Astrocyte (in vitro differentiated cells and primary cell): ENCODE measurements around the gene ADARB2. TPM values are rescaled to one million over a fixed set of nuclear protein-coding genes. Genes with fewer than 3 reads are reported as not detected.

Source experiments
- DNase-seq: peaks from one replicate; pipeline ENCODE4 v3.0.0-alpha.2; 2010; ENCODE audit warnings: low read depth
- FAIRE-seq: peaks from 2 replicates; lab custom pipeline; 2011; peaks lifted over from hg19 to GRCh38; lab: Jason Lieb, UNC
- H2AFZ ChIP-seq: 2 replicates; pipeline ENCODE4 v1.6.0; 2012; ENCODE audit warnings: low read depth, low read length, inconsistent platforms
- H3K27ac ChIP-seq: 2 replicates; pipeline ENCODE4 v1.5.1; 2011; ENCODE audit warnings: low read depth, low read length, inconsistent platforms
- H3K27me3 ChIP-seq: 2 replicates; pipeline ENCODE4 v1.6.0; 2011; ENCODE audit warnings: low read length, inconsistent platforms; ENCODE audit not compliant: insufficient read depth
- H3K36me3 ChIP-seq: 2 replicates; pipeline ENCODE4 v1.5.1; 2011; ENCODE audit warnings: low read length, inconsistent platforms; ENCODE audit not compliant: insufficient read depth
- H3K4me1 ChIP-seq: 2 replicates; pipeline ENCODE4 v1.5.1; 2011; ENCODE audit warnings: low read length, inconsistent platforms; ENCODE audit not compliant: insufficient read depth
- H3K4me2 ChIP-seq: 2 replicates; pipeline ENCODE4 v1.6.0; 2012; ENCODE audit warnings: low read length, inconsistent platforms
- H3K4me3 ChIP-seq: 2 replicates; pipeline ENCODE4 v1.5.1; 2011; ENCODE audit warnings: low read depth, mild to moderate bottlenecking, low read length, inconsistent platforms; ENCODE audit not compliant: insufficient read depth
- H3K79me2 ChIP-seq: 2 replicates; pipeline ENCODE4 v1.6.0; 2012; ENCODE audit warnings: mild to moderate bottlenecking, low read length, inconsistent platforms; ENCODE audit not compliant: insufficient read depth
- H3K9ac ChIP-seq: 2 replicates; pipeline ENCODE4 v1.6.0; 2012; ENCODE audit warnings: mild to moderate bottlenecking, low read length, inconsistent platforms
- H3K9me3 ChIP-seq: 2 replicates; pipeline ENCODE4 v1.5.1; 2012; ENCODE audit warnings: low read depth, mild to moderate bottlenecking, low read length, inconsistent platforms; ENCODE audit not compliant: insufficient read depth
- H4K20me1 ChIP-seq: 2 replicates; pipeline ENCODE4 v1.6.0; 2012; ENCODE audit warnings: low read length, inconsistent platforms; ENCODE audit not compliant: insufficient read depth
- H3K27ac Mint-ChIP-seq: one replicate; pipeline ENCODE4 v1.8.0; 2021; ENCODE audit warnings: mild to moderate bottlenecking, mixed read lengths; ENCODE audit not compliant: unreplicated experiment
- H3K27me3 Mint-ChIP-seq: one replicate; pipeline ENCODE4 v1.8.0; 2021; ENCODE audit warnings: low read depth, mixed read lengths; ENCODE audit not compliant: unreplicated experiment
- H3K36me3 Mint-ChIP-seq: one replicate; pipeline ENCODE4 v1.8.0; 2021; ENCODE audit warnings: low read depth, mixed read lengths; ENCODE audit not compliant: unreplicated experiment
- H3K4me1 Mint-ChIP-seq: one replicate; pipeline ENCODE4 v1.8.0; 2021; ENCODE audit warnings: low read depth, mixed read lengths; ENCODE audit not compliant: unreplicated experiment
- H3K4me3 Mint-ChIP-seq: one replicate; pipeline ENCODE4 v1.8.0; 2021; ENCODE audit warnings: mild to moderate bottlenecking, moderate library complexity, mixed read lengths; ENCODE audit not compliant: unreplicated experiment
- H3K9me3 Mint-ChIP-seq: one replicate; pipeline ENCODE4 v1.8.0; 2021; ENCODE audit warnings: mild to moderate bottlenecking, mixed read lengths; ENCODE audit not compliant: unreplicated experiment
- EZH2 ChIP-seq: IDR thresholded peaks from 2 replicates; pipeline ENCODE4 v1.6.1; 2012; ENCODE audit warnings: mild to moderate bottlenecking, low read length, inconsistent platforms; ENCODE audit not compliant: insufficient read depth
- total RNA-seq: library from RNA; stranded (reverse); gene quantifications from 2 replicates; pipeline ENCODE4 v1.2.1, GENCODE V29; 2021
- TF ChIP-seq, protein P1 (sequence below): IDR thresholded peaks from 2 replicates; pipeline ENCODE4 v1.5.1; 2011; ENCODE audit warnings: low read depth, mild to moderate bottlenecking, inconsistent platforms, low read length, moderate library complexity; ENCODE audit not compliant: insufficient read depth

Gene ADARB2
- total RNA-seq, 1 donor from 2014 or later, result 0.18 TPM

DNA sequence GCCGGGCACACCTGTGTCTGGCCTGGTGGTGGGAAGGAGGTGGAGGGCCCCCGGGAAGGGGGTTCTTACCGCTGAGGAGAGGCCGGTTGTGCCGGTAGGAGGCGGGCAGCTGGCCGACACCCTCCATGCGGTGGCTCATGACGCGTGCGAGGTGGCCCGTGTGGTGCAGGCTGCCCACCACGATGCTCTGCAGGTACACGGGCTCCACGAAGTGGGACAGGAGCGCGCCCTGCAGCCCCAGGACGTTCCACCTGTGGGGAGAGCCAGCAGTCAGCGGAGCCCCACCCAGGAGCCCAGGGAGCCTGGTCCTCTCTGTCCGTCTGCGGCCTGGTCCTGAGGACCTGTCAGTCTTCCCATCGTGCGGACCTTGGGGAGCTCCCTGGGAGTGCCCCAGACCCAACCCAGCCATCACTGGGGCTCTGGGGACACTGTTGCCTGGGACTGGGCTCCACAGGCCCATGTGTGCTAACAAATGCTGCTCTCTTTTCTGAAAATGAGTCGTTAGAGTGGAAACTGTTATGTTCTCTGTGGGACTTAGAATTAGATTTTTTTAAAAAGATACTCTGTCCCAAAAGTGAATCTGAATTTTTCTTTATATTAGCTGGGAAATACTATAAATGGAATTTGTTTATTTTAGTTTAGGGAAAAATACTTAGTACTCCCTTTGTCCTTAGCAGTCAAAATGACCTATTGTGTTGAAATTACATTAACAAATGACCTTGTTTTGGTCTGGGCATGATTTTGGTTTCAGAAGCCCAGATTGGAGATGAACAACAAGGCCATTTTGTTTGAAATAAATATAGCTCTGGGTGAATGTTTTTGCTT is 537.2 kb downstream of the ADARB2 start:
- Mint-ChIP-seq H3K4me3 (no peak overlapping the region), H3K27me3 (peaks cover 27% of the 10 kb centered on the region), H3K27ac (no peak overlapping the region), H3K36me3 (no peaks in the 10 kb centered on the region), H3K9me3 (no peaks in the 10 kb centered on the region), H3K4me1 (no peaks in the 10 kb centered on the region)
- Histone ChIP-seq H3K79me2 (no peaks in the 10 kb centered on the region), H3K27ac (no peak overlapping the region), H2AFZ (no peak overlapping the region), H3K4me1 (no peaks in the 10 kb centered on the region), H3K4me2 (no peak overlapping the region), H3K36me3 (no peaks in the 10 kb centered on the region), H3K9ac (no peak overlapping the region), H4K20me1 (no peaks in the 10 kb centered on the region), H3K27me3 (no peaks in the 10 kb centered on the region), H3K4me3 (no peak overlapping the region), H3K9me3 (no peaks in the 10 kb centered on the region)
- FAIRE-seq (no peak), DNase-seq (no peak)
- no peak for TF ChIP-seq EZH2
- TF ChIP-seq, protein P1, sequence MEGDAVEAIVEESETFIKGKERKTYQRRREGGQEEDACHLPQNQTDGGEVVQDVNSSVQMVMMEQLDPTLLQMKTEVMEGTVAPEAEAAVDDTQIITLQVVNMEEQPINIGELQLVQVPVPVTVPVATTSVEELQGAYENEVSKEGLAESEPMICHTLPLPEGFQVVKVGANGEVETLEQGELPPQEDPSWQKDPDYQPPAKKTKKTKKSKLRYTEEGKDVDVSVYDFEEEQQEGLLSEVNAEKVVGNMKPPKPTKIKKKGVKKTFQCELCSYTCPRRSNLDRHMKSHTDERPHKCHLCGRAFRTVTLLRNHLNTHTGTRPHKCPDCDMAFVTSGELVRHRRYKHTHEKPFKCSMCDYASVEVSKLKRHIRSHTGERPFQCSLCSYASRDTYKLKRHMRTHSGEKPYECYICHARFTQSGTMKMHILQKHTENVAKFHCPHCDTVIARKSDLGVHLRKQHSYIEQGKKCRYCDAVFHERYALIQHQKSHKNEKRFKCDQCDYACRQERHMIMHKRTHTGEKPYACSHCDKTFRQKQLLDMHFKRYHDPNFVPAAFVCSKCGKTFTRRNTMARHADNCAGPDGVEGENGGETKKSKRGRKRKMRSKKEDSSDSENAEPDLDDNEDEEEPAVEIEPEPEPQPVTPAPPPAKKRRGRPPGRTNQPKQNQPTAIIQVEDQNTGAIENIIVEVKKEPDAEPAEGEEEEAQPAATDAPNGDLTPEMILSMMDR, result no peak

DNA sequence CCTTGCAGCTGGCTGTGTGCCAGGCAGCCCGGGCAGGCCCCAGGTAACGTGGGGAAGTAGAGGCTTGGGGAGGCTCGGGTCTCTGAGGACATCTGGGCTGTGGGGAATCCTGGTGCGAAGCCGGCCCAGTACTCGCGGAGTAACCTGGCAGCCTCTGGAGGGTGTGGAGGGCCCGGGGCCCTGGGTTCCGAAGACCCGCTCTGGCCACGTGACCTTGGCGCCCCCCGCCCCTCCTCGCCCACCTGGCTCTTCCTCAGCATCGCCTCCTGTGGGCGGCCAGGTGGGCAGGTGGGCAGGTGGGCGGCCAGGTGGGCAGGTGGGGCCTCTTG is 538.0 kb downstream of the ADARB2 start:
- DNase-seq (no peak), FAIRE-seq (no peak)
- no peaks in the 10 kb centered on the region for H3K36me3 ChIP-seq
- no peaks in the 10 kb centered on the region for H3K79me2 ChIP-seq
- H3K27me3 ChIP-seq, result no peaks in the 10 kb centered on the region
- H3K9me3 Mint-ChIP-seq, result no peaks in the 10 kb centered on the region
- no peaks in the 10 kb centered on the region for H3K9me3 ChIP-seq
- H3K27ac ChIP-seq, result no peak overlapping the region
- no peak overlapping the region for H3K9ac ChIP-seq
- no peak overlapping the region for H3K27ac Mint-ChIP-seq
- H3K27me3 Mint-ChIP-seq, result peaks cover 34% of the 10 kb centered on the region
- H4K20me1 ChIP-seq, result no peaks in the 10 kb centered on the region
- H3K4me3 ChIP-seq, result no peak overlapping the region
- H3K4me2 ChIP-seq, result no peak overlapping the region
- no peak overlapping the region for H2AFZ ChIP-seq
- H3K4me3 Mint-ChIP-seq, result no peak overlapping the region
- TF ChIP-seq EZH2, result no peak
- TF ChIP-seq, protein P1, result no peak
- no peaks in the 10 kb centered on the region for H3K36me3 Mint-ChIP-seq
- H3K4me1 Mint-ChIP-seq, result no peaks in the 10 kb centered on the region
- no peaks in the 10 kb centered on the region for H3K4me1 ChIP-seq
